HepG2 (cell line): Measurements from ENCODE around the gene TAGAP.

ENCODE experiments used
- CREB1 ChIP-seq, 2 experiments: fragments of 450-650 bp in 1 of 2; IDR thresholded peaks; 2 replicates each; pipeline ENCODE4 v1.6.1; 2016 to 2017; ENCODE audit warnings: control low read depth in 1 of 2, mild to moderate bottlenecking in 1 of 2, missing compliant biosample characterization in 1 of 2, missing genetic modification characterization in 1 of 2
- FOSL1 ChIP-seq: sonication (generic); formaldehyde crosslinking; IDR thresholded peaks from 2 replicates; pipeline ENCODE4 v1.9.0; 2021; ENCODE audit warnings: missing genetic modification reagents, borderline replicate concordance
- PREB ChIP-seq: sonication (generic); formaldehyde crosslinking; IDR thresholded peaks from 2 replicates; pipeline ENCODE4 v1.4.0; 2020; ENCODE audit warnings: missing genetic modification reagents
- RFX5 ChIP-seq: IDR thresholded peaks from 2 replicates; pipeline ENCODE4 v1.6.1; 2011; ENCODE audit warnings: low read depth, low read length, improper control_type of control experiment
- TCF12 ChIP-seq, 2 experiments: fragments of 450-650 bp in 1 of 2; sonication (generic) in 1 of 2; formaldehyde crosslinking in 1 of 2; IDR thresholded peaks; 2 replicates each; pipeline versions ENCODE4 v1.6.1 to v1.8.0; 2017 to 2022; ENCODE audit warnings: antibody characterized with exemption in 1 of 2, mild to moderate bottlenecking in 1 of 2, missing genetic modification reagents in 1 of 2, moderate library complexity in 1 of 2

DNA sequence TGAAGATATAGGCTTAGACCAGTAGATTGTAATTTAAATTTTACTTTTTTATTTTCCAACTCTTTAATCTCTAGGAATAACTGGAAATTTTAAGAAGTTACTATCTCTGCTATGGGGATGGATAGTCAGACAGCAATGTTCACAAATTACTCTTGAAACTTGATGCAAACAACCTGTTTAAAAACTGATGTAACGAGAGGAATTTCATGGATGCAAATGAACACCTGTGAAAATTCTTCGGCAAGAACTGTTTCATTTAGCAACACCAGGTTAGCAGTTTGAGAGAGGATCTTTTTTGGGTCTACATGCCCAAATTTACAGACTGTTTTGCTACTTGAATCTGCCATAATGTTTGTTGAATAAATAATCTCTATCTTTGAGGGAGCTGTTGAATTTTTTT is 24.8 kb downstream of the TAGAP start:
- TF ChIP-seq RFX5 (no peak), FOSL1 (CRISPR knock-in tag) (no peak), TCF12 (IDR thresholded peaks at IDR 0.05) (no peak), TCF12 (CRISPR knock-in tag; IDR thresholded peaks at IDR 0.05) (no peak), PREB (CRISPR knock-in tag) (no peak), CREB1 (IDR thresholded peaks at IDR 0.05) (no peak), CREB1 (CRISPR knock-in tag; IDR thresholded peaks at IDR 0.05) (no peak)
